Measurements from ENCODE around the gene KLK15.
A peak's percentile ranks its signal among the peaks of the same experiment; 100 is the strongest.
"Not testable (repeated sequence)": the region's sequence is repeated elsewhere in the genome, so short reads cannot be mapped to it uniquely, and the experiment has no call there.

Gene KLK15

DNA sequence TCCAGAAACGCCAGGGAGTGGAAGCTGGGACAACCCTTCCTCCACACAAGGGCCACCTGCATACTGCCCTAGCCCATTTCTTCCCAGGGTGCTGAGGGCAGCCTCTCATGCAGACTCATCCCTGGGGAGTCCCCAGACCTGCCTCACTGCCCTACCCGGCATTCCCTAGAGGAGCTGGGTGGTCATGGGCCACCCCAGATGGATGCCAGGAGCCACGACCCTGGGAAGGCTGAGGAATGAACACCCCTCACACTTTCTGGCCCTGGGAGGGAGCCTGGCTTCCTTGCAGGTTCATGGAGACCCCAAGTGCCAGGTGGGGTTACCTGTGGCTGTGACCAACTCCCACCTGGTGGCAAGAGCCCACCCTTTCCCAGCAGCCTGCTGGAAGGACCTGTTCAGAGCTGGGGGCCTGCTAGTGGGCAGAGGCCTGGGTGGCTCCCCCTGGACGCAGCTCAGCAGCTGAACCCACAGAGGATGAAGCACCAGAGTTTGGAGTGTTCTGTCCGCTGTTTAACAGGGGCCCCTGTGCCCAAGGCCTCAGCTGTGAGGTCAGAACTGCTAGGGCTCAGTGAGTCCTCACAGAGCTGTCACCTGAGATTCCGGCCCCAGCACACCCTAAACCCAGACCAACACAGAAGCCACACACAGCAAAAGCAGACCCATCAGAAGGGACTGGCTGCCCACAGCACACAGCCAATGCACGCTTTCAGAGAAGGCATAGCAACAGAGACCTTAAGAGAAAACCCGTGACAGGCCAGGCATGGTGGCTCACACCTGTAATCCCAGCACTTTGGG, 36.5 kb downstream of the KLK15 start:
- DNase-seq (ENCODE audit: low read depth in 3 of 3, low spot score in 1 of 3) = no peak

DNA sequence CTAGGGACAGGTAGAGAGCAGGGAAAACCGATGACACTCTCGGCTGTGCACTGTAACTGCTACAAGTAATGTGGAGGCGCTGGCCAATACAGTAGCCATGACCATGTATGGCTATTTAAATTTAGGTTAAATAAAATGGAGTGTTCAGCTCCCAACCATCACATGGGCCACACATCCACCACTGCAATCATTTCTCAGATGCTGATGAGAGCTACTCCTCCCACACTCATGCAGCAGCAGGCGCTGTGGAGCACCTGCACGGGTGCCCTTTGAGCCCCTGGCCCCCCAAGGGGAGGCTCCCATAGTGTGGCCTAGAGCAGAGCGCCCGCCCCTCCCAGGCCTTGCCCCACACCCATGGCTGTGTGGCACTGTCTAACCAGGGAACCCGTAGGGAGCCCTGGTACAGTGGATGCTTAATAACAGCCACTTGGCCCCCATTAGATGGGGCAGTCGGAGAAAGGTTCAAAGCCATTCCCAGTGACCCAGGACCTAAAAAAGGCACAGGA, 37.2 kb downstream of the KLK15 start:
- DNase-seq (ENCODE audit: low read depth in 3 of 3, low spot score in 1 of 3) = no peak

DNA sequence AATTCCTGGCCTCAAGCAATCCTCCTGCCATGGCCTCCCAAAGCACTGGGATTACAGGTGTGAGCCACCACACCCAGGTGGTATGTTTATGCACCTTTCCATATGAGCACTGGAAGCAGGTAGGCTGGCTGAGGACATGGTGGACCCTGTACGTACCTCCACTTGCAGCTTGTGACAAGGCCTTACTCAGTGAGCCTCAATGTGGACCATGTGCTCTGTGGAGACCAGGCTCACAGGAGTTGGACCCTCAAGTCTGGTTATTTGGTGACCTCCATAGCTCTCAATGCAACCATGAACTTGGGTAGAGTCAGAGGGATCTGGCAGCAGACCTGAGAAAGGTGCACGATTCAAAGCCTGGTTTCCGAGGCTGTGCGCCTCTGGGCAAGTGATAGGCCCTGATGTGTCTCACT, 37.7 kb downstream of the KLK15 start:
- DNase-seq (ENCODE audit: low read depth in 3 of 3, low spot score in 1 of 3) = no peak

DNA sequence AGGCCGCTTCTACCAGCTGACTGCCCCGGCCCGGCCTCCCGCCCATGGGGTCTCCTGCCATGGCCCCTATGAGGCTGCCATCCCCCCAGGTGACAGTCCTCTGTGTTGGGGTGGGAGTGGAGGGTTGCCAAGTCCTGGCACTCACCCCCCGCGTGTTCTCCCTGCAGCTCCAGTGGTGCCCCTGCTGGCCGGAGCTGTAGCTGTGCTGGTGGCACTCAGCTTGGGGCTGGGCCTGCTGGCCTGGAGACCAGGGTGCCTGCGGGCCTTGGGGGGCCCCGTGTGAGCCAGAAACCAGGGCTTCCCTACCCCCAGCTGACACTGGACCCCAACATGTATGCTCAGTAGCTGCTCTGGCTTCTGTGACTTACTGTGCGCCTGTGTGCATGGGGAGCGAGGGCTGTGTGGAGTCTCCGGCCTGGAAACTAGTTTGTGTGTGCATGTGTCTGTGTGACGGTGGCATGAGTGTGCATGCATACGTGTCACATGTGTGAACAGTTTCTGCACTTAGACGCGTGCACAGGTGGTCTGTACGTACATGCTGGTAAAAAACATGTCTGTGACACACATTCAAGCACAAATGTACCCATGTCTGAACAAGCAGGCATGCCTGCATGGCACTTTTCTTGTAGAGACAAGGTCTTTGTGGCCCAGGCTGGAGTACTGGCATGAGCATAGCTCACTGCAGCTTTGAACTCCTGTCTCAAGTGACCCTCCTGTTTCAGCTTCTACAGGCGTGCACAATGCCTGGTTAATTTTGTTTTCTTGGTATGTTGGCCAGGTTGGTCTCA, 38.3 kb downstream of the KLK15 start:
- DNase-seq (ENCODE audit: low read depth in 3 of 3, low spot score in 1 of 3) = peak in 1 of 3 donors; percentile 30

DNA sequence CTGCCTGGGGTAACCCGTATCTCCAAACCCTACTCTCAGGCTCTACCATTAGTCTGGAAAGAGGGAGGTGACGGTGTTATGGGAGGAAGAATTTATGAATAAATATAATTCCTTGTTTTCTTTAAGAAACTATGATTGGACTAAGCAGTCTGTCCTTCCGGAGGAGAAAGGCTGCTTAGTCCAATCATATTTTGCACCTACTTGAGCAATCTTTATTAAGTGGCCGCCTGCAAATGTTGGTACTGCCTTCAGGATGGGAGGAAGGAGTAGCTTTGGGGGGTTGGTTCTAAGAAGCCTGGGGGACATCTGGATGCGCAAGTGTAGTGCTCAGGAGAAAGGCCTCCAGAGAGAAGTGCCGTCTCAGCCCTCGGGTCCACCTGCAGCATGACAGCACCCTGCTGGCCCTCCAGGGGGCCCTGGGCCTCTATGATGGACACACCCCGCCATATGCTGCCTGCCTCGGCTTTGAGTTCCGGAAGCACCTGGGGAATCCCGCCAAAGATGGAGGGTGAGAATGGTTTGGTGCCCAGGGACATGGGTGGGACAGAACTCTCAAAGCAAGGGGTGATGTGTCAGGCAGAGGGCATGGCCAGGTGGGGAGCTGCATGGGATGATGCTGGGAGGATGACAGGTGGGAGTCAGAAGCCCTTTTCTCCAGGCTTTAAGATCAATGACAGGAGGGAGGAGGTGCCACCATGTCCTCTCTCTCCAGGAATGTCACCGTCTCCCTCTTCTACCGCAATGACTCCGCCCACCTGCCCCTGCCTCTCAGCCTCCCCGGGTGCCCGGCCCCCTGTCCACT, 39.1 kb downstream of the KLK15 start:
- DNase-seq (ENCODE audit: low read depth in 3 of 3, low spot score in 1 of 3) = no peak

DNA sequence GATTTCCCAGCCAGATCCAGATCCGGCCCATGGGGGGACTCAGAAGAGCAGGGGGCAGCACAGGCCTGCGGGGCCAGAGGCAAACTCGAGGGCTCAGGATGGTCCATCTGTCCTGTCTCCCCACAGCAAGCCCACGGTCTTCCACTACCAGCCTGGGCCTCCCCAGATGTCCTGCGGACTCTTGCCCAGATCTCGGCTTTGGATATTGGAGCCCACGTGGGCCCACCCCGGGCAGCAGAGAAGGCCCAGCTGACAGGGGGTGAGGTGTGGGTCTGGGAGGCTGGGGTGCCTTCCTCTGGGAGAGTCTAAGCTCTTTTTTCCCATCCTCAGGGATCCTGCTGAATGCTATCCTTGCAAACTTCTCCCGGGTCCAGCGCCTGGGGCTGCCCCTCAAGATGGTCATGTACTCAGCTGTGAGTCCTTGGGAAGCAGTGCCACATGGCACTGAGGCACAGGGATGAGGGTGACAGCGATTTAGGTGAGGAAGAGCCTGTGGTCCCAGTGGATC, 39.8 kb downstream of the KLK15 start:
- no peak for DNase-seq (ENCODE audit: low read depth in 3 of 3, low spot score in 1 of 3)

DNA sequence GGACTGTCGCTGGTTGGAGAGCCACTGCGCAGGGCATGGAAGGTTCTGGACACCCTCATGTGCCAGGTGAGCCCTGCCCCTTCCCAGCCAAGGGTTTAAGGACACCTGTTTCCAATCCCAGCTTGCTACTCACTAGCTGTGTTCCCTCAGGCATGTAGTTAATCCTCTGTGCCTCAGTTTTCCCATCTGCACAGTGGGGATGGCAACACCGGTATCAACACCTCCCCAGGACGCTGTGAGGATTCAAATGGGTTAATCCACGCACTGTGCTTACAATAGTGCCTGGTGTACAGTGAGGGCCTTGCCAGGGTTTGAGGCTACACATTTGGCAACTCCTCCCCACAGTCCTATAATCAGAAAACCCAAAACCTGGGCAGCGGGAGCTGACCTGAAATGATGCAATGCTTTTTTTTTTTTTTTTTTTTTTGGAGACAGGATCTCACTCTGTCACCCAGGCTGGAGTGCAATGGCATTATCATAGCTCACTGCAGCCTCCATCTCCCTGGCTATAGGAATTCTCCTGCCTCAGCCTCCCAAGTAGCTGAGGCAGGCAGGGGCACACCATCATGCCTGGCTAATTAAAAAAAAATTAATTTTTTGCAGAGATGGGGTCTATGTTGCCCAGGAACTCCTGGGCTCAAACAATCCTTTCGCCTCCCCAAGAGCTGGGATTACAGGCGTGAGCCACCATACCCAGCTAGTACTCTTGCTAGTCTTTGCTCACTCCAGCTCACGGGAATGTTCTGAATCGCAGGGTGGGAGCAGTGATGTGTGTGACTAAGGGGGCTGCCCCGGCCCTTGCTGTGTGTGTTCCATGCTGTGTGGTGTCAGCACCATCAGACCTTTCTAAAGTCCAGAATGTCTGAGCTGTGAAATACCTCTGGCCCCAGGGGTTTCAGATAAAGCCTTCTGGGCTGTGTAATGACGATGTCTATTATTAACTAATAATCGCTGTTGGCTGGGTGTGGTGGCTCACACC, 40.8 kb downstream of the KLK15 start:
- no peak for DNase-seq (ENCODE audit: low read depth in 3 of 3, low spot score in 1 of 3)

DNA sequence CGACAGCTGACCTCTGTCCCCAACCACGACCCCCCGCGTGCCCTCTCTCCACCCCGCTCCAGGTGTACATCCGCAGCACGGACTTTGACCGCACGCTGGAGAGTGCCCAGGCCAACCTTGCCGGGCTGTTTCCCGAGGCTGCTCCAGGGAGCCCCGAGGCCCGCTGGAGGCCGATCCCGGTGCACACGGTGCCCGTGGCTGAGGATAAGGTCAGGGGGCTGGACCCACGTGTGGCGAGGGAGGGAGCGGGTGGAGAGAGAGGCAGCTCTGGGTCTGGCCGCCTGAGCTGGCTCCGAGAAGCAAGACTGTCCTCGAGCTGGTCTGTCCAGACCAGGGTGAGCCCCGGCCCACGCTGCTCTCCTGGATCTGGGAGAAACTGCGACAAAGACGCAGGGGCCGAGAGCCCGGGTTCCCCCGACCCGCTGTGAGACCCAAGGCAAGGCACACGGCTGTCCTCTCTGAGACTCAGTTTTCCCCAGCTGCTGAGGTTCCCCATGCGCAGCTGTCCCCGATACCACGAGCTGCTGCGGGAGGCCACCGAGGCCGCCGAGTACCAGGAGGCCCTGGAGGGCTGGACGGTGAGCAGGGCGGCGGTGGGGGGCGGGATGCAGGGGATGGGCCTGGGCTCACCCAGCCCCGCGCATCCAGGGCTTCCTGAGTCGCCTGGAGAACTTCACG, 41.6 kb downstream of the KLK15 start:
- DNase-seq (ENCODE audit: low read depth in 3 of 3, low spot score in 1 of 3) = no peak

DNA sequence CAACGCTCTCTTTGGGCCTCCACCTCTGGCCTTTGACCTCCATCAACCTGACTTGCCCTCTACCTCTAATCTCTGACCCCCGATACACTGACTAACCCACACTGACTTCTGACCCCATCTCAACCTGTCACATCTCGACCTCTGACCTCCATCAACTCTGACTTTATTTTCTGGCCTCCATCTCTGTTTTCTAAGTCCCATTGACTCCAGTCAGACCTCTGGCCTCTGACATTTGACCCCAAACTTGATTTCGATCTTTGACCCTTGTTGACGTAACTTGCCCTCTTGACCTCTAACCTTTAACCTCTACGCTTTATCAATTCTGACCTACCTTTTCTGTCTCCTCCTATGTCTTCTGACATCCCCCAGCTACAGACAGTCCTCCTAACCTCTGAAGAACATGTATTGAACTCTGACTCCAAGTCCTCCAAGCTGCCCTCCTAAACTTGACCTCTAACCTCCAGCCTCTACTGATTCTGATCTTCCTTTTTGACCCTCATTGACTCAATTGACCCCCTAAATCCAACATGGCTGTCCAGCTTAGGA, 42.4 kb downstream of the KLK15 start:
- no peak for DNase-seq (ENCODE audit: low read depth in 3 of 3, low spot score in 1 of 3)

DNA sequence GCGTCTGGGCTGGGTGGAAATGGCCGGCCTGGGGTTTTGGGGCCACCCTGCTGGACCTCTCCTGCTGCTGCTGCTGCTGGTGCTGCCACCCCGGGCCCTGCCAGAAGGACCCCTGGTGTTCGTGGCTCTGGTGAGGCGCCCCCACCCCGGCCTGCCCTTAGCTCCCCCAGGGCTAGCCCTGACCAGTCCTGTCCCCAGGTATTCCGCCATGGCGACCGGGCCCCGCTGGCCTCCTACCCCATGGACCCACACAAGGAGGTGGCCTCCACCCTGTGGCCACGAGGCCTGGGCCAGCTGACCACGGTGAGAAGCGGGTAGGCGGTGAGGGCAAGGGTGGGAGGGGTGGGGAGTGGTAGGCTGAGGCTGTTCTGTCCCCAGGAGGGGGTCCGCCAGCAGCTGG, 43.0 kb downstream of the KLK15 start, which contains the start of gene ACP4:
TSS of gene ACP4 (plus strand) at position 20 of the 400 bp plus-strand sequence. CDS start at position 20, 0 bp downstream.
- no peak for DNase-seq (ENCODE audit: low read depth in 3 of 3, low spot score in 1 of 3)

DNA sequence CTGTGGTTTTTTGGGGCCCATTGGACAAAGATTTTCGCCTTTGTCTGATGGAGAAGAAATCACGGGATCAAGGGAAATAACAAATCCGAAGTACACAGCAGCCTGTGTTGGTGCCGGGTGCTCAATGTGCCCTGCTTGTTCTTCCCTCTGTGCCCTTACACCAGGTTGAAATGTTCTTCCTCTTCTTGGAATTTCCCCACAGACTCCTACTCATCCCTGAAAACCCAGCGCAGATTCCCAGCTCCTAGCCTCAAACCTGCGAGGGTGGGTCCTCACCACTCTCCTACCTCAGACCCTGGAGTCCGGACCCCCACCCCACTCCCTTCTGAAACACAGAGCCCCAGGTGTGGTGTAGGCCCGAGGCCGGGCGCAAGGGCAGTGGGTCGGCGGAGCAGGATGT, 48.0 kb downstream of the KLK15 start:
- DNase-seq (ENCODE audit: low read depth in 3 of 3, low spot score in 1 of 3) = no peak

DNA sequence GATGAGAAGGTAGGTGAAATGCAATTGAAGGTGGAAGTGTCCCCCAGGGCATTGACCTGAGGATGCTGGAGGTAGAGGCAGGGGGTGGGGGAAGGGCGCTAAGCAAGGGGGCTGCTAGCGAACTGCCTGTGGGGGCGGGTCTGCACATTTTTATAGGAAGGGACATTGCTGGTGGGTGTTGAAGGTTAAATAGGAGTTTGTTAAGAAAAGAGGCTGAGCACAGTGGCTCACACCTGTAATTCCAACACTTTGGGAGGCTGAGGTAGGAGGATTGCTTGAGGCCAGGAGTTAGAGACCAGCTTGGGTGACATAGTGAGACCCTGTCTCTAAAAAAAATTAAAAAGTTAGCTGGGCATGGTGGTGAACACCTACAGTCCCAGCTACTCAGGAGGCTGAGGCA, 48.7 kb downstream of the KLK15 start:
- DNase-seq (ENCODE audit: low read depth in 3 of 3, low spot score in 1 of 3) = no peak

DNA sequence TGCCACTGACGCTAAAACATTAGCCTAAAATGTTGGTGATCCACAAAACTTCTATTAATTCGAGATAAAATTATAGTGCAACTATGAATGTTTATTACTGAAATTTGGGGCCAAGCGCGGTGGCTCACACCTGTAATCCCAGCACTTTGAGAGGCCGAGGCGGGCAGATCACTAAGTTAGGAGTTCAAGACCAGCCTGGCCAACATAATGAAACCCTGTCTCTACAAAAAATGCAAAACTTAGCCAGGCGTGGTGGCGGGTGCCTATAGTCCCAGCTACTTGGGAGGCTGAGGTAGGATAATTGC, 49.6 kb downstream of the KLK15 start:
- DNase-seq (ENCODE audit: low read depth in 3 of 3, low spot score in 1 of 3) = not testable (repeated sequence)

DNA sequence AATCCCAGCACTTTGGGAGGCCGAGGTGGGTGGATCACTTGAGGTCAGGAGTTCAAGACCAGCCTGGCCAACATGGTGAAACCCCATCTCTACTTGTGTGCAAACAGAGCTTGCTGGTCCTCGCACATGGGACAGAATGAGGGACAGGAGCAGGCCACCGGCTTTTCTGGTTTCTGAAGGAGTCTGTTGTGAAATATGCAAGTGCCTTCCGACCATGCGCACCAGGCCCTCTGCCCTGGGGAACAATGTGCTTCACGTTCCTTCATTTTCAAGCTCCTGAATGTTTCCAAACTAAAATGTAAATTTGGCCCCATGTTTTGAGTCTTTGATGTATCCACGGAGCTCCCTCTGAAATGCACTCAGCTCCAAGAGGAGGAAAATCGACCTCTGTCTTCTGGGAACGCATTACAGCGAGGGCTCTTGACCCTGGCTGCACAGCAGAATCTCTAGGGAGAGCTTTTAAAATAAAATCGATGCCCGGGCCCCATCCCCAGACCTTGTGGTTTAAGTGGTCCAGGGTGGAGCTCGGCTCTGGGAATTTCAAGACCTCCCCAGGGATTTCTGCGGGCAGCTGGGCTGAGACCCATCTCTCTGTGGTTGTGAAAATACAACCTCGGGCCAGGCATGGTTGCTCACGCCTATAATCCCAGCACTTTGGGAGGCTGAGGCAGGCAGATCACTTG, 52.5 kb downstream of the KLK15 start:
- no peak for DNase-seq (ENCODE audit: low read depth in 3 of 3, low spot score in 1 of 3)

DNA sequence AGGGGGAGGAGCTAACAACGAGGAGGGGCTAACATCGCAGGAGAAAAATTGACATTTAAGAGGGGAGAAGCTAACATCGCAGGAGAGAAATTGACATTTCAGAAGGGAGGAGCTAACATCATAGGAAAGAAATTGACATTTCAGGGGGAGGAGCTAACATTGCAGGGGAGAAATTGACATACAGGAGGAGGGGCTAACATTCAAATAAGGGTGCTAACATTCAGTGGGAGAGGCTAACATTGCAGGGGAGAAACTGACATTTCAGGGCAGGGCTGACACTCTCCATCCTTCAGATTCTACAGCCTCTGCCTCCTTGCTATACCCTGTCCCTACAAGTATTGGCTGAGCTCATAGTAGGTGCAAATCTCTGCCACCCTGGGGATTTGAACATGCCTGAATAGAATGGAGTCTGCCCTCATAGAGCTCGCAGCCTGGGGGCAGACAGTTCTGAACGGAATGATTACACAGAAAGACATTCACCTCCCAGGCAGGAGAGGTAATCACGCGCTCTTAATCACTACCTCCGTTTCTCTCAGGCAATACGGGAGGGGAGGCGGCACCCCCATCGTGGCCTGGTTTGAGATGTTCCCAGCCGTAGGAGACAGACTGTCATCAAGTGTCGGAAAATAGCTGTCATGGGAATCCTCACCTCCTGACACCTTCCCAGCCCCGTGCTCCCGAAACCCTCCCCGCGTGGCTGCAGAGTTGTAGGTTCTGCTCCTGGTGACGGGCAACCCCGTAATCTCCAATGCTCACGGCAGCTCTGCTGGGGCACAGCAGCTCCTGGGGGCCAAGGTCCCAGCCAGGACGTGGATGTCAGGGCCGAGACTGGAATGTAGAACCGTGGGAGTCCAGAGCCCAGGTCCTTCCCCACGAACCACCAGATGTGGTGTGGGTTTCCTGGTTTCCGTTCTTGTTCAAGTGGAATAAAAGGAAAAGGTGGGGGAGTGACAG, 53.6 kb downstream of the KLK15 start:
- no peak for DNase-seq (ENCODE audit: low read depth in 3 of 3, low spot score in 1 of 3)

DNA sequence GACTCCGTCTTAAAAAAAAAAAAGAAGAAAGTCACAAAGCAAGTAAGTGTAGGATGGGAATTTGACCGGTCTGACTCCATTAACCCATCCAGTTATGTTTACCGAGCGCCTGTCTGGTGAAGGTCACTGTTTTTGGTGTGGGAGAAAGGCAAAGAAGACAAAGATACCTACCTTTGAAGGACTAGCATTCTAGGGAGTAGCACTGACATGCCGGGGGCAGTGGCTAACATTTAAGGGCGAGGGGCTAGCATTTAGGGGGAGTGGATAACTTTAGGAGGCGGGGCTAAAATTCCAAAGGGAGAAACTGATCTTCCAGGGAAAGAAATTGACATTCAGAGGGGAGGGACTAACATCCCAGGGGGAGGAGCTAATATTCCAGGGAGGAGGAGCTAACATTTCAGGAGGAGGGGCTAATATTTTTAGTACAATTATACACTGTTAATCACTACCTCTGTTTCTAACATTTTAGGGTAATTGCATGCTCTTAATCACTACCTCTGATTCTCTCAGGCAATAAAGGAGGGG, 54.4 kb downstream of the KLK15 start:
- DNase-seq (ENCODE audit: low read depth in 3 of 3, low spot score in 1 of 3) = no peak

DNA sequence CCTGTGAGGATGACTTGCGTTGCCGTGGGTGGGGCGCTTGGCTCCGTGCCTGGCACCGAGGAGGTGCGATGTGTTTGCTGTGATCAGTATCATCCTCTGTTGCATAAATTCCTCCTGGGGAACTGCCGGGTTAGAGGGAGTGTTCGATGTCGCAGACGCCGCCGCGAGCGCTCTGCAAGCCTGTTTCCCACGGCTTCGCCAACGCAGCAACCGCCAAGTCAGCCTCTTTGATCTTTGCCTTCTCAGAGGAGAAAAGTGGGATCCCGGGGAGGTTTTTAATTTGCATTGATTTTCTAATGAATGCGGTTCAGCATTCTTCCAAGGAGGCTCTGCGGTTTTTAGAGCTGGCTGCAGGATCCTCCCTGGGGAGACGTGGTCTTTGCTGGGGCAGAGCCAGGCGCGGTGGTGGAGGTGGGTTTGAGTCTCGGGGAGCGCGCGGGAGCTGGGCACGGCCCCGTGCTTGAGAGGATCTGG, 55.5 kb downstream of the KLK15 start:
- no peak for DNase-seq (ENCODE audit: low read depth in 3 of 3, low spot score in 1 of 3)
